Panc1 (cell line): ENCODE results near the gene SETD3. TPM values are rescaled to one million over a fixed set of nuclear protein-coding genes. Genes with fewer than 3 reads are reported as not detected.

Experiments
- ATAC-seq: fragments of 200-7000 bp; cut with Tn5 transposase; 2 replicates; pipeline ENCODE4 v1.9.1; 2020; ENCODE audit warnings: mild to moderate bottlenecking, moderate library complexity
- BruUV-seq: library from RNA; stranded (reverse); fragments of 400-500 nt; replicated peaks from 2 replicates; lab custom pipeline; 2021; lab: Mats Ljungman, UMichigan
- CTCF ChIA-PET: fragments of 300-600 bp; sonication (Branson Sonifier 250); formaldehyde crosslinking; loops from one replicate; lab custom pipeline; 2022; ENCODE audit warnings: antibody characterized with exemption; lab: Charles Lee
- POLR2A ChIA-PET: fragments of 300-600 bp; sonication (Branson Sonifier 250); formaldehyde crosslinking; loops from one replicate; lab custom pipeline; 2022; ENCODE audit warnings: antibody characterized with exemption; lab: Charles Lee
- DNase-seq: peaks from one replicate; pipeline ENCODE4 v3.0.0-alpha.2; 2010; ENCODE audit warnings: low read depth, low spot score
- H3K27ac ChIP-seq: 2 replicates; pipeline ENCODE4 v1.5.1; 2011; ENCODE audit warnings: mild to moderate bottlenecking, low read length, inconsistent platforms
- H3K27me3 ChIP-seq: fragments of 200-500 bp; sonication (Bioruptor generic); 2 replicates; pipeline ENCODE4 v1.6.0; 2014; ENCODE audit warnings: low read length, inconsistent platforms; ENCODE audit not compliant: control insufficient read depth, insufficient read depth
- H3K36me3 ChIP-seq: fragments of 200-500 bp; sonication (Bioruptor generic); 2 replicates; pipeline ENCODE4 v1.5.1; 2014; ENCODE audit warnings: inconsistent platforms, mild to moderate bottlenecking, low read length, moderate library complexity; ENCODE audit not compliant: control insufficient read depth, insufficient read depth
- H3K4me1 ChIP-seq: 2 replicates; pipeline ENCODE4 v1.5.1; 2011; ENCODE audit warnings: inconsistent platforms, mild to moderate bottlenecking, low read length, moderate library complexity; ENCODE audit not compliant: control insufficient read depth, insufficient read depth
- H3K4me3 ChIP-seq, 2 experiments: 2 replicates each; pipeline ENCODE4 v1.5.1; 2011 to 2012; ENCODE audit warnings: low read depth in 2 of 2, low read length in 2 of 2, mild to moderate bottlenecking in 2 of 2, inconsistent platforms in 1 of 2, moderate library complexity in 1 of 2
- H3K9me3 ChIP-seq: fragments of 200-500 bp; sonication (Bioruptor generic); 2 replicates; pipeline ENCODE4 v1.5.1; 2014; ENCODE audit warnings: low read depth, mild to moderate bottlenecking, inconsistent platforms, low read length, moderate library complexity; ENCODE audit not compliant: control insufficient read depth, insufficient read depth
- CTCF ChIP-seq: fragments of 450-650 bp; IDR thresholded peaks from 2 replicates; pipeline ENCODE4 v1.5.1; 2017; ENCODE audit warnings: mild to moderate bottlenecking
- POLR2AphosphoS5 ChIP-seq: IDR thresholded peaks from 2 replicates; pipeline ENCODE4 v1.6.1; 2012; ENCODE audit warnings: mild to moderate bottlenecking, low read depth, low read length, moderate library complexity
- REST ChIP-seq, 2 experiments: IDR thresholded peaks; 2 replicates each; pipeline ENCODE4 v1.6.1; 2011 to 2012; ENCODE audit warnings: low read depth in 2 of 2, control low read depth in 1 of 2, low read length in 1 of 2, mild to moderate bottlenecking in 1 of 2, moderate library complexity in 1 of 2; ENCODE audit not compliant: insufficient read depth in 1 of 2
- SIN3A ChIP-seq: IDR thresholded peaks from 2 replicates; pipeline ENCODE4 v1.6.1; 2012; ENCODE audit warnings: low read depth, mild to moderate bottlenecking, low read length, moderate library complexity, borderline replicate concordance; ENCODE audit not compliant: insufficient read depth
- TCF7L2 ChIP-seq: IDR thresholded peaks from 2 replicates; pipeline ENCODE4 v1.6.1; 2011; ENCODE audit warnings: mild to moderate bottlenecking, low read depth, low read length, inconsistent platforms
- in situ Hi-C: cut with HindIII; loops from 2 replicates; pipeline ENCODE4 v1.10.0; 2016; ENCODE audit warnings: low sequenced_read_pairs, low pct_unique_long_range_greater_than_20kb
- intact Hi-C: fragments of 100-400 bp; cut with micrococcal nuclease; formaldehyde crosslinking; loops from one replicate; pipeline ENCODE4 v1.10.0; 2022; ENCODE audit not compliant: unreplicated experiment
- total RNA-seq: library from RNA; stranded (reverse); gene quantifications from one replicate; pipeline ENCODE4 v1.2.1, GENCODE V29; 2021; ENCODE audit not compliant: unreplicated experiment

The SETD3 gene
- total RNA-seq, 1 experiment from 2014 or later = 51.1 TPM

- no peaks in the 10 kb centered on the region for H3K4me1 ChIP-seq
- ChIA-PET CTCF (no interaction called here), POLR2A (no interaction called here)
- H3K9me3 ChIP-seq = no peaks in the 10 kb centered on the region
- no peaks in the 10 kb centered on the region for H3K27me3 ChIP-seq
- no peak overlapping the region for H3K4me3 ChIP-seq
- BruUV-seq = no TSS peak
- in situ Hi-C loops = no loop called here
- H3K36me3 ChIP-seq = no peaks in the 10 kb centered on the region
- no peak for DNase-seq
- intact Hi-C loops = no loop called here
- H3K27ac ChIP-seq = no peak overlapping the region
- no peak for TF ChIP-seq TCF7L2
- TF ChIP-seq REST (IDR thresholded peaks at IDR 0.05; ENCODE audit: insufficient read depth in 1 of 2, low read depth in 2 of 2, low read length in 1 of 2) = no peak
- no peak for TF ChIP-seq POLR2AphosphoS5
- no peak for TF ChIP-seq SIN3A
- no peak for TF ChIP-seq CTCF
- no peak for ATAC-seq
Observed at GRCh38 chr14:99354166-99354875, 126.3 kb downstream of the SETD3 start.

- intact Hi-C loops = no loop called here
- H3K27me3 ChIP-seq = no peaks in the 10 kb centered on the region
- ChIA-PET CTCF (no interaction called here), POLR2A (no interaction called here)
- H3K4me1 ChIP-seq = no peaks in the 10 kb centered on the region
- no peak overlapping the region for H3K27ac ChIP-seq
- in situ Hi-C loops = no loop called here
- no peak for ATAC-seq
- H3K36me3 ChIP-seq = no peaks in the 10 kb centered on the region
- no TSS peak for BruUV-seq
- no peaks in the 10 kb centered on the region for H3K9me3 ChIP-seq
- DNase-seq = no peak
- TF ChIP-seq POLR2AphosphoS5 (no peak), REST (IDR thresholded peaks at IDR 0.05; ENCODE audit: insufficient read depth in 1 of 2, low read depth in 2 of 2, low read length in 1 of 2) (no peak), CTCF (no peak), SIN3A (no peak), TCF7L2 (no peak)
- H3K4me3 ChIP-seq = no peak overlapping the region
Observed at GRCh38 chr14:99352688-99353280, 127.9 kb downstream of the SETD3 start.
